Prostate gland (tissue), 2 donors: Measurements from ENCODE around the gene OR8D1. TPM values are rescaled to one million over a fixed set of nuclear protein-coding genes. Genes with fewer than 3 reads are reported as not detected.

ENCODE experiments used
- DNase-seq: peaks from one replicate; pipeline ENCODE4 v3.0.0-alpha.2; 2019; ENCODE audit warnings: low spot score
- H3K27ac ChIP-seq, 2 donors: fragments of 200-600 bp; sonication (generic); 2 replicates each; pipeline ENCODE4 v1.5.1; 2017 to 2019
- H3K27me3 ChIP-seq: fragments of 200-600 bp; sonication (generic); replicated peaks from 2 replicates; pipeline ENCODE4 v1.5.1; 2019; ENCODE audit not compliant: insufficient read depth
- H3K36me3 ChIP-seq, 2 donors: fragments of 200-600 bp; sonication (generic); 1 replicate in 1 of 2; 2 replicates in 1 of 2; pipeline versions ENCODE4 v1.5.1 to v1.8.1; 2017 to 2019
- H3K4me1 ChIP-seq: fragments of 200-600 bp; sonication (generic); replicated peaks from 2 replicates; pipeline ENCODE4 v1.5.1; 2019
- H3K4me3 ChIP-seq, 2 donors: fragments of 200-600 bp; sonication (generic); 2 replicates each; pipeline ENCODE4 v1.5.1; 2017 to 2019
- H3K9me3 ChIP-seq: fragments of 200-600 bp; sonication (generic); 2 replicates; pipeline ENCODE4 v1.5.1; 2017
- POLR2A ChIP-seq: fragments of 450-650 bp; IDR thresholded peaks from one replicate; pipeline ENCODE4 v1.6.1; 2016; ENCODE audit warnings: antibody characterized with exemption, mild to moderate bottlenecking
- POLR2AphosphoS5 ChIP-seq: sonication (generic); formaldehyde crosslinking; IDR thresholded peaks from one replicate; pipeline ENCODE4 v1.6.1; 2017; ENCODE audit warnings: antibody characterized with exemption
- WGBS: methylation state at CpG from one replicate; pipeline ENCODE4 v1.1.5; 2018; 5-methylcytosine and 5-hydroxymethylcytosine counted together
- intact Hi-C: fragments of 100-400 bp; cut with DNase I; formaldehyde crosslinking; loops from one replicate; pipeline ENCODE4 v1.14.2; 2022
- total RNA-seq, 2 donors: library from RNA; depleted of rRNA; stranded (reverse); fragments of >200 nt; gene quantifications; one replicate each; pipeline ENCODE4 v1.1.0, GENCODE V29; 2016
- TF ChIP-seq, protein P1 (sequence below), 4 experiments: fragments of 200-600 bp in 2 of 4; fragments of 450-650 bp in 2 of 4; sonication (generic) in 2 of 4; IDR thresholded peaks; 1 replicate in 3 of 4; 2 replicates in 1 of 4; pipeline ENCODE4 v1.5.1; 2016 to 2019; ENCODE audit warnings: antibody characterized with exemption in 4 of 4, mild to moderate bottlenecking in 2 of 4, moderate library complexity in 2 of 4

OR8D1 gene
- total RNA-seq, 2 donors from 2014 or later: not detected

DNA sequence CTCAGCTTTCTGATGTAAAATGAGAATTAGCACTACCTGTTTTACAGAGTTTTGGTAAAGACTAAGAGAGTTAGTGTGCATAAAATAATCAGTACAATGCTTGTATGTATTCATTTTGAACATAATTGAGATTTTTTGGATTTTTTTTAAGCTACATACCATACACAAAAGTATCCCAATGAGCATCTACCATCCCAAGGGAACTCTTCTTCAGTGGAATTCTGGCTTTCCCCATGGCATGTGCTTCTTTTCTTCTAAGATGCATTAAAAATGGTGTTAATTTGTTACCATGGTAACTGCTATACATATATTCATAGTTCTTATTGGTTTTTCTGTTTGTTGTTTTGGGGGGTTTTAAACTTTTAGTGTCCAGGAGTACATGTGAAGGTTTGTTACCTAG, 17.7 kb downstream of the OR8D1 start:
- H3K4me1 ChIP-seq: no peaks in the 10 kb centered on the region
- no peaks in the 10 kb centered on the region for H3K27me3 ChIP-seq
- no peak overlapping the region for H3K27ac ChIP-seq
- no peak for DNase-seq
- TF ChIP-seq POLR2AphosphoS5 (no peak), POLR2A (no peak)
- TF ChIP-seq, protein P1, sequence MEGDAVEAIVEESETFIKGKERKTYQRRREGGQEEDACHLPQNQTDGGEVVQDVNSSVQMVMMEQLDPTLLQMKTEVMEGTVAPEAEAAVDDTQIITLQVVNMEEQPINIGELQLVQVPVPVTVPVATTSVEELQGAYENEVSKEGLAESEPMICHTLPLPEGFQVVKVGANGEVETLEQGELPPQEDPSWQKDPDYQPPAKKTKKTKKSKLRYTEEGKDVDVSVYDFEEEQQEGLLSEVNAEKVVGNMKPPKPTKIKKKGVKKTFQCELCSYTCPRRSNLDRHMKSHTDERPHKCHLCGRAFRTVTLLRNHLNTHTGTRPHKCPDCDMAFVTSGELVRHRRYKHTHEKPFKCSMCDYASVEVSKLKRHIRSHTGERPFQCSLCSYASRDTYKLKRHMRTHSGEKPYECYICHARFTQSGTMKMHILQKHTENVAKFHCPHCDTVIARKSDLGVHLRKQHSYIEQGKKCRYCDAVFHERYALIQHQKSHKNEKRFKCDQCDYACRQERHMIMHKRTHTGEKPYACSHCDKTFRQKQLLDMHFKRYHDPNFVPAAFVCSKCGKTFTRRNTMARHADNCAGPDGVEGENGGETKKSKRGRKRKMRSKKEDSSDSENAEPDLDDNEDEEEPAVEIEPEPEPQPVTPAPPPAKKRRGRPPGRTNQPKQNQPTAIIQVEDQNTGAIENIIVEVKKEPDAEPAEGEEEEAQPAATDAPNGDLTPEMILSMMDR (IDR thresholded peaks at IDR 0.05): no peak
- no peak overlapping the region for H3K4me3 ChIP-seq
- no peaks in the 10 kb centered on the region for H3K9me3 ChIP-seq
- H3K36me3 ChIP-seq: no peaks in the 10 kb centered on the region
- intact Hi-C loops: no loop called here

DNA sequence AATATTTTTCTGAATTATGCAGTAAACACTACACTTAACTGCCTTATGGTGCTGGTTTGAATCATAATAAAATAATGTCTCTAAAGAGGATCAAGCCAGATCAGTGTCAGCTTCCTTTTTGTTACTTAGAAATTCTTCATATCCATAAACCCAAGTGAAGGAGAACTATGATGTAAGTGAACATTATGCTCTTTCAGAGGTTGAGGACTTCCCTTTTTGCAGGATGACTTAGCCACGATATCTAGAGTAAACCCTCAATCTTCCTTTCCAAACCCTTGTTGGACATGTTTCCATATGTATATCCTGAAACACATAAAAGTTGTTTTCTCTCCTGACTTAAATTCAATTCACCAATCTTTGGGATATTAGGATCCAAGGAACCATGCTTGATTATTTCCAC, 19.1 kb downstream of the OR8D1 start:
- Histone ChIP-seq H3K4me3 (no peak overlapping the region), H3K9me3 (no peaks in the 10 kb centered on the region), H3K36me3 (no peaks in the 10 kb centered on the region), H3K27me3 (no peaks in the 10 kb centered on the region), H3K27ac (no peak overlapping the region), H3K4me1 (no peaks in the 10 kb centered on the region)
- TF ChIP-seq POLR2AphosphoS5: no peak
- TF ChIP-seq POLR2A: no peak
- TF ChIP-seq, protein P1 (IDR thresholded peaks at IDR 0.05): no peak
- intact Hi-C loops: no loop called here
- DNase-seq: no peak
- WGBS: 94% methylated on average over 1 of the region's 1 CpG

DNA sequence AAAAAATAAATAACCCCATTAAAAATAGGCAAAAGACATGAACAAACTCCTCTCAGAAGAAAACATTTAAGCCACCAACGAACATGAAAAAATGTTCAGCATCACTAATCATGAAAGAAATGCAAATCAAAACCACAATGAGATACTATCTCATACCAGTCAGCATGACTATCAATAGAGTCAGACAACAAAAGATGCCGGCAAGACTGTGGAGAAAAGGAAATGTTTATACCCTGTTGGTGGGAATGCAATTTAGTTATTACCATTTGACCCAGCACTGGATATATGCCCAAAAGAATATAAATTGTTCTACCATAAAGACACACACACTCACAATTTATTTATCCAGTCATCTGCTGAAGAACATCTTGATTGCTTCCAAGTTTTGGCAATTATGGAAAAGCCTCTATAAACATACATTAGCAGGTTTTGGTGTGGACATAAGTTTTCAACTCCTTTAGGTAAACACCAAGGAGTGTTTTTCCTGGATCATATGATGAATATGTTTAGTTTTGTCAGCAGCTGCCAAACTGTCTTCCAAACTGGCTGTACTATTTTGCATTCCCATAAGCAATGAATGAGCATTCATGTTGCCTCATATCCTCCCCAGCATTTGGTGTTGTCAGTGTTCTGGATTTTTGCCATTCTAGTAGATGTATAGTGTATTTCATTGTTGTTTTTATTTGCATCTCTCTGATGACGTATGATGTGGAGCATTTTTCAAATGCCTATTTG, 28.0 kb downstream of the OR8D1 start:
- no peaks in the 10 kb centered on the region for H3K27me3 ChIP-seq
- no peaks in the 10 kb centered on the region for H3K4me1 ChIP-seq
- no peak overlapping the region for H3K4me3 ChIP-seq
- intact Hi-C loops: no loop called here
- H3K9me3 ChIP-seq: no peaks in the 10 kb centered on the region
- no peak for DNase-seq
- WGBS: 47% methylated on average over 3 of the region's 3 CpGs
- H3K27ac ChIP-seq: no peak overlapping the region
- H3K36me3 ChIP-seq: no peaks in the 10 kb centered on the region
- TF ChIP-seq, protein P1 (IDR thresholded peaks at IDR 0.05): no peak
- TF ChIP-seq POLR2A (no peak), POLR2AphosphoS5 (no peak)

DNA sequence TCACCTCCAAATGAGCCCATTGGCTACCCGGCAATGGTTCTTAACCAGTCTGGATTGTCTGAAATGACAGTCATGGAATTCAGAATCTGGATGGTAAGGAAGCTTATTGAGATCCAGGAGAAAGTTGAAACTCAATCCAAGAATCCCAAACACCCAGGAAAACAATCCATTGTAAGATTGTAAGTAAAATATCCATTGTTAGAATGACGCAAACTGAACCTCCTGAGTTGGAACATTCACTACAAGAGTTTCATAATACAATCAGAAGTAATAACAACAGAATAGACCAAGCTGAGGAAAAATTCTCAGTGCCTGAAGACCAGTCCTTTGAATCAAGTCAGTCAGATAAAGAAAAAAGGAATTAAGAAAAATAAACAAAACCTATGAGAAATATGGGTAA, 35.5 kb downstream of the OR8D1 start:
- Histone ChIP-seq H3K4me1 (no peaks in the 10 kb centered on the region), H3K4me3 (no peak overlapping the region), H3K9me3 (no peaks in the 10 kb centered on the region), H3K27ac (no peak overlapping the region), H3K36me3 (no peaks in the 10 kb centered on the region), H3K27me3 (no peaks in the 10 kb centered on the region)
- DNase-seq: no peak
- WGBS: 56% methylated on average over 2 of the region's 2 CpGs
- intact Hi-C loops: no loop called here
- no peak for TF ChIP-seq POLR2AphosphoS5
- TF ChIP-seq POLR2A: no peak
- TF ChIP-seq, protein P1 (IDR thresholded peaks at IDR 0.05): no peak

DNA sequence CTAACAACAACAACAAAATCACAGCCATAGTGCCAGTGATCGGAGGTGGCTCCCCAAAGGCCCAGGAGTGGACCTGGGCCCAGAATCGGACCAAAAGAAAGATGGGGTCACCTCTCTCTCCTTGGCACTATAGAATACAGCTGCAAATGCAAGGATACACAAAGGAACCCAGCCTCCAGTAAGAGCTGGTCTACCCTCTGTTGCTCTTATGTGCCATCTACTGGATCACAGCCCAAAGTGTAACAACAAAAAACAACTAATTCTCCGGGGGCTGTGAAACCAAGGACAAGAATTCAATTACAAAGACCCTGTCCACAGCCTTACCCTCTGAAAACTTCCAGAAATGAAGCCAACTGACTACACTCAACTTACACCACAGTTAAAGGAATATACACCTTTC, 35.9 kb downstream of the OR8D1 start:
- H3K27ac ChIP-seq: no peak overlapping the region
- no peaks in the 10 kb centered on the region for H3K36me3 ChIP-seq
- 77% methylated on average over 3 of the region's 3 CpGs for WGBS
- no peaks in the 10 kb centered on the region for H3K9me3 ChIP-seq
- H3K27me3 ChIP-seq: no peaks in the 10 kb centered on the region
- H3K4me1 ChIP-seq: no peaks in the 10 kb centered on the region
- no peak for DNase-seq
- TF ChIP-seq POLR2A (no peak), POLR2AphosphoS5 (no peak)
- TF ChIP-seq, protein P1 (IDR thresholded peaks at IDR 0.05): no peak
- H3K4me3 ChIP-seq: no peak overlapping the region
- intact Hi-C loops: no loop called here
